ENCODE data around the gene SAMD5. TPM values are rescaled to one million over a fixed set of nuclear protein-coding genes. Genes with fewer than 3 reads are reported as not detected.

Gene SAMD5
- total and polyA plus RNA-seq, 8 donors = 10.5 to 30.3 (median 26.0) TPM

DNA sequence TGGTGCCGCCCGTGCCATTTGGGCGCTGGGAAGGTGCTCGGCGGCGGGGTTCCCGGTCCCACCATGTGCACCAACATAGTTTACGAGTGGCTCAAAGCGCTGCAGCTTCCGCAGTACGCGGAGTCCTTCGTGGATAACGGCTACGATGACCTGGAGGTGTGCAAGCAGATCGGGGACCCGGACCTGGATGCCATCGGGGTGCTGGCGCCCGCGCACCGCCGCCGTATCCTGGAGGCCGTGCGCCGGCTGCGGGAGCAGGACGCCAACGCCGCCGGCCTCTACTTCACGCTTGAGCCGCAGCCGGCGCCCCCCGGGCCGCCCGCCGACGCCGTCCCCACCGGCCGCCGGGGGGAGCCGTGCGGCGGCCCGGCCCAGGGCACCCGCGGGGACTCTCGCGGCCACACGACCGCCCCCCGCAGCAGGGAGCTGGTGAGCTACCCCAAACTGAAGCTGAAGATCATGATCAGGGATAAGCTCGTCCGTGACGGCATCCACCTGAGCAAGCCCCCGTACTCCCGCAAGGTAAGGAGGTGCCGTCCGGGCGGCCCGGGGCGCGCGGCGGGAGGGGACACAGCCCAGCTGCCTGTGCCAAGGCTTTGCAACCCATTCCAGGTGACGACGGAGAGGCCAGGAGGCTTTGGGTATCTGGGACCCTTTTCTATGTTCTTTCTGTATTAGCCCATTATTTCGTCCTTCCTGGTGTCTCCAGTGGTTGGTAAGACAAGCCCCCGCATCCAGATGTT is 547 bp downstream of the SAMD5 start:
- H3K27ac ChIP-seq = peak overlapping the region; percentile 59 to 65

DNA sequence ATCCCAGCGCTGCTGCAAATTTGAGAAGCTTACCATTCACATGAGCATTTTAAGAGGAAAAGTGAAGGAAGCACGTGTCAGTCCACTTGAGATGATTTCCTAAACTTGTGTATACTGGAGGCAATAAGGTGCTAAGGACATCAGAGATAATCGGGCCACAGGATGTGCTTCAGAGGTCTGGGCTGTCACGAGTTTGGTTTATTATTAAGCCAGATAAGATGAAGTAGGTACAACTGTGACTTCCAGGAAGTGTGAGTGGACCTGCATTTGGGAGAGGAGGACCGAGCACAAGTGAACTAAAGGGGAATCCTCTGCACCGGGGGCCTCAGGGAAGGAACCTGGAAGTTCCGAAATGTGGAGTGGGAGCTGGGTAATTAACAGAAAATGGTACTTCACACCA is 1.4 kb downstream of the SAMD5 start:
- H3K9me3 ChIP-seq = no peaks in the 10 kb centered on the region
- H3K36me3 ChIP-seq = no peaks in the 10 kb centered on the region
- DNase-seq = peak in 2 of 4 donors; percentile 28 to 31
- intact Hi-C loops (cut with DNase I) = loop anchor here in 1 of 2 donors (5.0 kb wide), 1 partner anchor 657 kb away; no protein-coding TSS in a partner anchor
- peaks cover 0 to 76% of the 10 kb centered on the region in 2 donors for H3K27me3 ChIP-seq
- peak overlapping the region in 1 of 2 donors; percentile 65 for H3K27ac ChIP-seq
- TF ChIP-seq, protein P1, sequence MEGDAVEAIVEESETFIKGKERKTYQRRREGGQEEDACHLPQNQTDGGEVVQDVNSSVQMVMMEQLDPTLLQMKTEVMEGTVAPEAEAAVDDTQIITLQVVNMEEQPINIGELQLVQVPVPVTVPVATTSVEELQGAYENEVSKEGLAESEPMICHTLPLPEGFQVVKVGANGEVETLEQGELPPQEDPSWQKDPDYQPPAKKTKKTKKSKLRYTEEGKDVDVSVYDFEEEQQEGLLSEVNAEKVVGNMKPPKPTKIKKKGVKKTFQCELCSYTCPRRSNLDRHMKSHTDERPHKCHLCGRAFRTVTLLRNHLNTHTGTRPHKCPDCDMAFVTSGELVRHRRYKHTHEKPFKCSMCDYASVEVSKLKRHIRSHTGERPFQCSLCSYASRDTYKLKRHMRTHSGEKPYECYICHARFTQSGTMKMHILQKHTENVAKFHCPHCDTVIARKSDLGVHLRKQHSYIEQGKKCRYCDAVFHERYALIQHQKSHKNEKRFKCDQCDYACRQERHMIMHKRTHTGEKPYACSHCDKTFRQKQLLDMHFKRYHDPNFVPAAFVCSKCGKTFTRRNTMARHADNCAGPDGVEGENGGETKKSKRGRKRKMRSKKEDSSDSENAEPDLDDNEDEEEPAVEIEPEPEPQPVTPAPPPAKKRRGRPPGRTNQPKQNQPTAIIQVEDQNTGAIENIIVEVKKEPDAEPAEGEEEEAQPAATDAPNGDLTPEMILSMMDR (IDR thresholded peaks at IDR 0.05) = no peak
- ATAC-seq = peak; percentile 11
- H3K4me3 ChIP-seq = peak overlapping the region; percentile 53 to 63
- H3K4me1 ChIP-seq = peaks cover 15 to 24% of the 10 kb centered on the region in 2 donors

More for the DNA sequence above, 547 bp downstream of the SAMD5 start:
- peak; percentile 8 for ATAC-seq
- peak overlapping the region; percentile 53 to 63 for H3K4me3 ChIP-seq
- no peaks in the 10 kb centered on the region for H3K9me3 ChIP-seq
- TF ChIP-seq, protein P1 (IDR thresholded peaks at IDR 0.05) = no peak
- peak in 3 of 4 donors; percentile 26 to 74 (median 33) for DNase-seq
- peaks cover 15 to 24% of the 10 kb centered on the region in 2 donors for H3K4me1 ChIP-seq
- H3K36me3 ChIP-seq = no peaks in the 10 kb centered on the region
- H3K27me3 ChIP-seq = peaks cover 0 to 78% of the 10 kb centered on the region in 2 donors
- intact Hi-C loops (cut with DNase I) = loop anchor here in 1 of 2 donors (5.0 kb wide), 1 partner anchor 658 kb away; no protein-coding TSS in a partner anchor

GRCh38 chr6:147510929-147511590 is 2.6 kb downstream of the SAMD5 start:
- Histone ChIP-seq H3K4me3 (peak overlapping the region in 1 of 2 donors; percentile 53), H3K27me3 (peaks cover 0 to 64% of the 10 kb centered on the region in 2 donors), H3K9me3 (no peaks in the 10 kb centered on the region), H3K4me1 (peaks cover 15 to 24% of the 10 kb centered on the region in 2 donors), H3K36me3 (no peaks in the 10 kb centered on the region), H3K27ac (no peak overlapping the region)
- peak; percentile 23 for ATAC-seq
- TF ChIP-seq, protein P1 (IDR thresholded peaks at IDR 0.05) = no peak
- DNase-seq = no peak
- intact Hi-C loops (cut with DNase I) = no loop called here

DNA sequence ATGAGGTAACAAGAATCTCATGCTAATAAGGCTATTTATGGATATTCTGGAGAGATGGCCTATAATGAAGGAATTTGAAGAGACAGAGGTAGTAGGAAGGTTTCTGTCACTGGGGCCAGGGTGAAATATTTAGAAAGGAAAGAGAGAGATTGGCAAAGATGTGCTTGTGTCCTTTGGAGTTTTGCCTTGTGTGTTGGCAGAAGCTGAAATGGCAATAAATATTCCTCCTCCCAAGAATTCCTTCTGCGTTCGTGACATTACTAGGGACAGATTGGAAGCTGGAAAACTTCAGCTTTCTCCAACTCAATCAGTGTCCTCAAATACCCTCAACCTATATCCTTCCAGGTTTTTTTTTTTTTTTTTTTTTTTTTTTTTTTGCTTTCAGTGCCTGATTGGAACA is 6.3 kb downstream of the SAMD5 start:
- intact Hi-C loops (cut with DNase I) = no loop called here
- Histone ChIP-seq H3K4me1 (peaks cover 0 to 8% of the 10 kb centered on the region in 2 donors), H3K36me3 (no peaks in the 10 kb centered on the region), H3K4me3 (no peak overlapping the region), H3K27ac (no peak overlapping the region), H3K27me3 (peaks cover 0 to 26% of the 10 kb centered on the region in 2 donors), H3K9me3 (no peaks in the 10 kb centered on the region)
- TF ChIP-seq, protein P1 (IDR thresholded peaks at IDR 0.05) = no peak
- no peak for DNase-seq
- no peak for ATAC-seq

DNA sequence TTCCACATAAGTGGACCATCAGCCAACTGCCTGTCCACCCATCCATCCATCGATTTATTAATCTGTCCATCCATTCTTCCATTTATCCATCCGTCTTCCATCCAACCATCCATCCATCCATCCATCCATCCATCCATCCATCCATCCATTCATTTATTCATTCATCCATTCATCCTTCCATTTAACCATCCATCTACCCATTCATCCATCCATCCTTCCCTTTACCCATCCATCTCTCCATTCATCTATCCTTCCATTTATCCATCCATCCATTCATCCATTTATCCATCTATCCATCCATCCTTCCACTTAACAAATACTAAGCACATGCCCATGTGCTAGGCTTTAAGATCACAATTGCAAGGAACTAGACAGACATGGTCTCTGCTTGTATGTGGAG is 6.8 kb downstream of the SAMD5 start:
- no peaks in the 10 kb centered on the region for H3K9me3 ChIP-seq
- ATAC-seq = no peak
- H3K4me1 ChIP-seq = peaks cover 0 to 8% of the 10 kb centered on the region in 2 donors
- no peak overlapping the region for H3K27ac ChIP-seq
- DNase-seq = no peak
- H3K27me3 ChIP-seq = peaks cover 0 to 21% of the 10 kb centered on the region in 2 donors
- no peaks in the 10 kb centered on the region for H3K36me3 ChIP-seq
- TF ChIP-seq, protein P1 (IDR thresholded peaks at IDR 0.05) = no peak
- H3K4me3 ChIP-seq = no peak overlapping the region
- intact Hi-C loops (cut with DNase I) = no loop called here

Measured in left lung (tissue), 10 donors.